ENCODE results near the gene TNFAIP8.

DNA sequence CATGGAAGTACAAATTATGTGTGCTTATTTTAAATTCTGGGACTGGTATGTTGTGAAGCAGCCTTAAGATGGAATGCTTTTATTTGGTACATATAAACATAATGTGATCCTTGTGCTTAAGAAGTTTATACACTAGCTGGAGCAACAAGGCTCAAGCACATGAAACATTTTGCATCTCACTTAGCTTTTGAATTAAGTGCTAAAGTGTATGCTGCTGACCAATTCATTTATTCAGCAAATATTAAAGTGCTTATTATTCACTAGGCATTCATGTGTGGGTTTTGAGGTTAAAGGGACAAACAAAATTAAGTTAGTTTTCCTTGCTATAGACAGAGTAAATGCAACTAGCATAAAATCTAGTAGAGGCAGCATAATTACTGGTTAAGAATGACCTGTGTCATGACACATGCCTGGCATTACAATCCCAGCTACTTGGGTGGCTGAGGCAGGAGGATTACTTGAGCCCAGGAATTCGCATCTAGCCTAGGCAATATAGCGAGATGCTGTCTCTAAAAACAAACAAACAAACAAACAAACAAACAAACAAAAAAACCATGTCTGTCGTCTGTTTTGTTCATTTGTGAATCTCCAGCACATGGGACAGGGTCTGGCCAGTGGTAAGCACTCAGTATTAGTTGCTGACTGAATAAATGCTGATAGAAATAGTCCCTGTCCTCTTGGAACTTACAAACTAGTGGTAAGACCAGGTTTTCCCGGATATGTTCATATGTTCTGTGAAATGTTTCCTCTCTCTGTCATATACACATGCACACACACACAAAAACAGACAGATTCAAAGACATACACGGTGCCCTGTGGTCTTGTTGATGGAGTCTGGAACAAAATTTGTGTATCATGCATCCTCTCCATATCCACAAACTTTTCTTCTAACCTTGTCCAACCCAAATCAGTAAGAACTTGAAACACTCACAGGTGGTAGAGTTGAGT lies 41.9 kb upstream of the TNFAIP8 start:
- TF ChIP-seq POLR2A (IDR thresholded peaks at IDR 0.05) (no peak), CTCF (IDR thresholded peaks at IDR 0.05) (no peak)

Measured in suprapubic skin (tissue), 3 donors.